Neural progenitor cell (in vitro differentiated cells): ENCODE measurements around the gene ZNF587. TPM values are rescaled to one million over a fixed set of nuclear protein-coding genes. Genes with fewer than 3 reads are reported as not detected.
"Not testable (repeated sequence)": the region's sequence is repeated elsewhere in the genome, so short reads cannot be mapped to it uniquely, and the experiment has no call there.

Source experiments
- DNase-seq: peaks from one replicate; pipeline ENCODE4 v3.0.0-alpha.2; 2016; ENCODE audit warnings: low spot score
- H2AFZ ChIP-seq: fragments of 200-600 bp; sonication (generic); replicated peaks from 2 replicates; pipeline ENCODE4 v1.6.1; 2016; ENCODE audit warnings: antibody characterized with exemption
- H3F3A ChIP-seq: fragments of 200-600 bp; sonication (generic); 2 replicates; pipeline ENCODE4 v1.6.1; 2016; ENCODE audit warnings: antibody characterized with exemption, low read depth
- H3K27ac ChIP-seq: fragments of 200-600 bp; sonication (generic); 2 replicates; pipeline ENCODE4 v1.5.1; 2016; ENCODE audit warnings: mild to moderate bottlenecking
- H3K27me3 ChIP-seq: fragments of 200-600 bp; sonication (generic); 2 replicates; pipeline ENCODE4 v1.6.1; 2016; ENCODE audit warnings: mild to moderate bottlenecking, moderate library complexity
- H3K36me3 ChIP-seq: fragments of 200-600 bp; sonication (generic); 2 replicates; pipeline ENCODE4 v1.5.1; 2016
- H3K4me1 ChIP-seq: fragments of 200-600 bp; sonication (generic); 2 replicates; pipeline ENCODE4 v1.6.1; 2016; ENCODE audit warnings: mixed run types
- H3K4me2 ChIP-seq: fragments of 200-600 bp; sonication (generic); 2 replicates; pipeline ENCODE4 v1.6.1; 2016
- H3K4me3 ChIP-seq: fragments of 200-600 bp; sonication (generic); 2 replicates; pipeline ENCODE4 v1.5.1; 2016
- H3K79me2 ChIP-seq: fragments of 200-600 bp; sonication (generic); 2 replicates; pipeline ENCODE4 v1.6.1; 2016; ENCODE audit warnings: low read depth
- H3K9ac ChIP-seq: fragments of 200-600 bp; sonication (generic); 2 replicates; pipeline ENCODE4 v1.6.1; 2016
- H3K9me3 ChIP-seq: fragments of 200-600 bp; sonication (generic); 2 replicates; pipeline ENCODE4 v1.5.1; 2016; ENCODE audit warnings: low read depth
- H4K20me1 ChIP-seq: fragments of 200-600 bp; sonication (generic); 2 replicates; pipeline ENCODE4 v1.6.1; 2016; ENCODE audit warnings: low read depth
- H3K27ac Mint-ChIP-seq: 3 replicates; pipeline ENCODE4 v1.8.0; 2021; ENCODE audit warnings: mixed read lengths
- H3K27me3 Mint-ChIP-seq: 2 replicates; pipeline ENCODE4 v1.8.0; 2022; ENCODE audit warnings: low read depth, mild to moderate bottlenecking, inconsistent platforms, moderate library complexity, mixed read lengths; ENCODE audit not compliant: insufficient read depth
- H3K36me3 Mint-ChIP-seq: 3 replicates; pipeline ENCODE4 v1.8.0; 2021; ENCODE audit warnings: mixed read lengths
- H3K4me1 Mint-ChIP-seq: 3 replicates; pipeline ENCODE4 v1.8.0; 2021; ENCODE audit warnings: mixed read lengths
- H3K4me3 Mint-ChIP-seq: 3 replicates; pipeline ENCODE4 v1.8.0; 2021; ENCODE audit warnings: mild to moderate bottlenecking, moderate library complexity, mixed read lengths
- H3K9me3 Mint-ChIP-seq: 3 replicates; pipeline ENCODE4 v1.8.0; 2020; ENCODE audit warnings: mixed read lengths
- CTCF ChIP-seq: fragments of 200-600 bp; sonication (generic); IDR thresholded peaks from 2 replicates; pipeline ENCODE4 v1.5.1; 2017; ENCODE audit warnings: antibody characterized with exemption, mild to moderate bottlenecking
- EZH2 ChIP-seq: fragments of 200-600 bp; sonication (generic); IDR thresholded peaks from 2 replicates; pipeline ENCODE4 v1.6.1; 2017; ENCODE audit warnings: antibody characterized with exemption, mild to moderate bottlenecking, moderate library complexity
- EZH2phosphoT487 ChIP-seq: fragments of 200-600 bp; sonication (generic); IDR thresholded peaks from 2 replicates; pipeline ENCODE4 v1.6.1; 2017; ENCODE audit warnings: antibody characterized with exemption
- total RNA-seq: library from RNA; depleted of rRNA; stranded (reverse); fragments of >200 nt; gene quantifications from 2 replicates; pipeline ENCODE4 v1.2.3, GENCODE V29; 2015; ENCODE audit warnings: low replicate concordance

Gene ZNF587
- total RNA-seq, 1 donor from 2014 or later = 48.2 TPM

DNA sequence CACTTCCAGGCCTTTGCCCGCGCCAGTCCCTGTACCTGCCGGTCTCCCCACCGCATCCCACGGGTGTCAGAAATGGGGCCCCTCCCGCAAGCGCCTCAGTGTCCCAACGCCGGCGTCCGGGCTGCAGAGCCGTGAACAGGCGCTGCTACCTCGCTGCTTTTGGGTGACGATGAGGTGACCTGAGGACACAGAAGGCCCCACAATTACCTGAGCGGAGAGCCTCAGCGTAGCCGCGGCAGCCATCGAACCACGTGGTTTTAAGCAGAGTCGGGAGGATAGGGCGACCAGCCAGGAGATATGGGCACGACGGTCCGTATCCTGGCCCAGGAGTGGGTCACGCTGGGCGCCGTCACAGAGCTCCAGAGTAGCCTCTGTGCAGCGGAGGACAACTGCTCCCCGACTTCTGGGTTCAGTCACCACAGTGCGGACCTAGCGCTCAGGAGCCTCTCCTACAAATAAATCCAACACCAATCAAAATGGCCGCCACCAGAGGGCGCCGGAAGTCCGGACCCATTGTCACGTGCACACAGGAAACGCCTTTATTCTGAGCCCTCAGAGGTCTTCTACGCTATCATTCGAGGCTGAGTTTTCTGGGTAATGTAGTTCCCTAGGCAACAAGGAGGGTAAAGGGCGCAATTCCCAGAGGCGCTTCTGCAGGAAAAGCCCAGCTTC lies 39.0 kb downstream of the ZNF587 start, which contains the start of gene ZNF814:
ZNF814 (minus strand) TSS at position 478 of the 672 bp plus-strand sequence; CDS start at position 243, 235 bp downstream.
- Histone ChIP-seq H3K4me1 (peaks cover 11% of the 10 kb centered on the region), H3K36me3 (peaks cover 6% of the 10 kb centered on the region), H3K4me2 (peak within 1 kb of the TSS; percentile 99), H2AFZ (peak within 1 kb of the TSS; percentile 60), H3F3A (peaks cover 26% of the 10 kb centered on the region), H3K4me3 (peak within 1 kb of the TSS; percentile 66), H3K27ac (peak within 1 kb of the TSS; percentile 81), H3K27me3 (no peaks in the 10 kb centered on the region), H4K20me1 (peaks cover 12% of the 10 kb centered on the region), H3K79me2 (peaks cover 51% of the 10 kb centered on the region), H3K9ac (peak within 1 kb of the TSS; percentile 85), H3K9me3 (no peaks in the 10 kb centered on the region)
- Mint-ChIP-seq H3K36me3 (peaks cover 57% of the 10 kb centered on the region), H3K4me1 (peaks cover 15% of the 10 kb centered on the region), H3K9me3 (peaks cover 71% of the 10 kb centered on the region), H3K27me3 (peaks cover 11% of the 10 kb centered on the region), H3K4me3 (peak within 1 kb of the TSS; percentile 93), H3K27ac (peak within 1 kb of the TSS; percentile 19)
- no peak for TF ChIP-seq EZH2phosphoT487
- peak; percentile 60 for TF ChIP-seq CTCF
- no peak for TF ChIP-seq EZH2
- DNase-seq = peak; percentile 96

DNA sequence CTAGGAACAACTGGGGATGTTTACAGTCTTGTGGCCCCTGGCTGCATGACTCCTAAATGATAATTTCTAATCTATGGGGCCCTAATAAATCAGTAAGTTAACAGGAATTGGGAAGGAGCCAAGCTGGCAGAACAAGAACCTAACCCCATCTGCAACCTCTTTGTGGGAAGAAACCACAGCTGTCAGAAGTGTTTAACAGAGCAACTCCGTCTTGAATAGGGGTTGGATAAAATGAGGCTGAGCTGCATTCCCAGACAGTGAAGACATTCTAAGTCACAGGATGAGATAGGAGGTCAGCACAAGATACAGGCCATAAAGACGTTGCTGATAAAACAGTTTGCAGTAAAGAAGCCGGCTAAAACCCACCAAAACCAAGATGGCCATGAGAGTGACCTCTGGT lies 41.0 kb downstream of the ZNF587 start:
- not testable (repeated sequence) for H3K27me3 ChIP-seq, H3K9ac ChIP-seq, H4K20me1 ChIP-seq, H3K9me3 ChIP-seq, H3K4me2 ChIP-seq, H3K4me3 ChIP-seq, H2AFZ ChIP-seq, H3K27ac Mint-ChIP-seq, DNase-seq, H3K36me3 ChIP-seq, H3K4me3 Mint-ChIP-seq, H3K27ac ChIP-seq, H3K27me3 Mint-ChIP-seq
- H3K36me3 Mint-ChIP-seq = peaks cover 38% of the 10 kb centered on the region
- peaks cover 51% of the 10 kb centered on the region for H3K9me3 Mint-ChIP-seq
- H3F3A ChIP-seq = peaks cover 26% of the 10 kb centered on the region
- peaks cover 15% of the 10 kb centered on the region for H3K4me1 Mint-ChIP-seq
- H3K4me1 ChIP-seq = peaks cover 11% of the 10 kb centered on the region
- H3K79me2 ChIP-seq = peaks cover 31% of the 10 kb centered on the region

DNA sequence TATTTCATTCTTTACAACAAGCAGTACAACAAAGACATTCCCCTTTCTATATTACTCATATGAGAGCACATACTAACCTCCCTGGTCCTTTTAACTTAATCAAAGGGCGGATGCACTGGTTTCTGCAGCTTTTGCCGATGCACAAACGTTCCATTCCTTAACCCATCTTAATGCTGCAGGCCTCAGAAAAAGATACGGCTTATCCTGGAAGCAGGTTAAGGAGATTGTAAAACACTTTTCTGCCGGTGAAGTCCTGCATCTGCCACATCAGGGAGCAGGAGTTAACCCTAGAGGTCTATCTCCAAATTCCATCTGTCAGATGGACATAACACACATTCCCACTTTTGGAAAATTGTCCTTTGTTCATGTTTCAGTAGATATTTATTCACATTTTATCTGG lies 50.7 kb downstream of the ZNF587 start:
- no peak overlapping the region for H3K4me2 ChIP-seq
- Mint-ChIP-seq H3K9me3 (peaks cover 24% of the 10 kb centered on the region), H3K4me3 (no peak overlapping the region), H3K27me3 (peaks cover 3% of the 10 kb centered on the region), H3K36me3 (peaks cover 27% of the 10 kb centered on the region), H3K4me1 (no peaks in the 10 kb centered on the region), H3K27ac (no peak overlapping the region)
- no peak overlapping the region for H3K9ac ChIP-seq
- H4K20me1 ChIP-seq = no peaks in the 10 kb centered on the region
- H3K9me3 ChIP-seq = no peaks in the 10 kb centered on the region
- no peaks in the 10 kb centered on the region for H3K36me3 ChIP-seq
- H2AFZ ChIP-seq = no peak overlapping the region
- no peak for DNase-seq
- no peaks in the 10 kb centered on the region for H3F3A ChIP-seq
- no peaks in the 10 kb centered on the region for H3K4me1 ChIP-seq
- no peak for TF ChIP-seq CTCF
- no peak for TF ChIP-seq EZH2phosphoT487
- no peak for TF ChIP-seq EZH2
- H3K27ac ChIP-seq = no peak overlapping the region
- no peak overlapping the region for H3K4me3 ChIP-seq
- no peaks in the 10 kb centered on the region for H3K27me3 ChIP-seq
- H3K79me2 ChIP-seq = no peaks in the 10 kb centered on the region

DNA sequence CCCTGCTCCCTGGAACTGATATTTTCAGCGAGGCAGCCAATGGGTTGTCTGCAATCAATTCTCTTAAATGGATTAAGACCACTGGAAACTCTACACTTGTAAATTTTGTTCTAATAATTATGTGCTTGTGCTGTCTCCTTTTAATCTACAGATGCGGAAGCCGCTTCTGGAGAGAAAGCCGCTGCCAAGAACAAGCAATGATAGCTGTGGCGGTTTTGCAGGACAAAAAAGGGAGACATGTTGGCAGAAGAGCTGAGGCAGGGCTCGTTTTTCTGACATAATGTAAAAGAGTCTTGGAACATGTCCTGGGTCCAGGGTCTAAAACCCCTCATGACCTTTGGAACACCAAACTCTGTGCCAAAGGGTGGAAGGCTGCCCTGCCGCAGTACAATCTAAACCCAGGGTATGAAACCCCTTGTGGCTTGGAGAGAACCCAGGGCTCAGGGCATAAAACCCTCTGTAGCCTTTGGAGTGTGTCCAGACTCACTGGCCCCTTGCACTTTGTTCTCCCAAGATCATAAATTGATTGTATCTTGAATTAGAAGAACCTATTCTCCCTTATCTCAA lies 54.0 kb downstream of the ZNF587 start:
- Mint-ChIP-seq H3K4me1 (no peaks in the 10 kb centered on the region), H3K27me3 (no peaks in the 10 kb centered on the region), H3K9me3 (peaks cover 46% of the 10 kb centered on the region), H3K27ac (no peak overlapping the region), H3K4me3 (no peak overlapping the region), H3K36me3 (peaks cover 50% of the 10 kb centered on the region)
- H3K27ac ChIP-seq = no peak overlapping the region
- H3K4me2 ChIP-seq = no peak overlapping the region
- no peaks in the 10 kb centered on the region for H3K9me3 ChIP-seq
- H3K9ac ChIP-seq = no peak overlapping the region
- peaks cover 4% of the 10 kb centered on the region for H4K20me1 ChIP-seq
- no peak for DNase-seq
- no peaks in the 10 kb centered on the region for H3K79me2 ChIP-seq
- TF ChIP-seq EZH2 = no peak
- no peak for TF ChIP-seq EZH2phosphoT487
- TF ChIP-seq CTCF = no peak
- no peaks in the 10 kb centered on the region for H3K27me3 ChIP-seq
- H3K4me1 ChIP-seq = no peaks in the 10 kb centered on the region
- no peak overlapping the region for H2AFZ ChIP-seq
- no peaks in the 10 kb centered on the region for H3K36me3 ChIP-seq
- H3F3A ChIP-seq = no peaks in the 10 kb centered on the region
- H3K4me3 ChIP-seq = no peak overlapping the region
